Stimulated activated CD4-positive, alpha-beta T cell treated with anti-CD3 and anti-CD28 coated beads, Interleukin-2, amount 100 ng/mL, for 24 hours (primary cell): ENCODE measurements around the gene GDPGP1.
"Not testable (repeated sequence)": the region's sequence is repeated elsewhere in the genome, so short reads cannot be mapped to it uniquely, and the experiment has no call there.

Source experiments
- DNase-seq, 2 donors: peaks; one replicate each; pipeline ENCODE4 v3.0.0-alpha.2; 2020

GDPGP1 gene

GRCh38 chr15:90264671-90265070 is 30.7 kb downstream of the GDPGP1 start:
- peak; percentile 30 to 33 for DNase-seq

- DNase-seq, result peak; percentile 93 to 94
Observed at GRCh38 chr15:90265271-90266060, 31.5 kb downstream of the GDPGP1 start, which contains the start of gene NGRN. Gene NGRN, plus strand, starts transcription at chr15:90265672. Its CDS starts 41 bp downstream, at chr15:90265713.

- DNase-seq, result peak; percentile 55 to 68
Observed at GRCh38 chr15:90266061-90266431, 32.0 kb downstream of the GDPGP1 start.

GRCh38 chr15:90266485-90266884 is 32.5 kb downstream of the GDPGP1 start:
- peak; percentile 27 to 37 for DNase-seq

- no peak for DNase-seq
Observed at GRCh38 chr15:90268415-90268814, 34.4 kb downstream of the GDPGP1 start.

- no peak for DNase-seq
Observed at GRCh38 chr15:90270502-90271150, 36.6 kb downstream of the GDPGP1 start.

- DNase-seq, result no peak
Observed at GRCh38 chr15:90271459-90272166, 37.6 kb downstream of the GDPGP1 start.

- DNase-seq, result not testable (repeated sequence)
Observed at GRCh38 chr15:90278467-90278866, 44.5 kb downstream of the GDPGP1 start.

GRCh38 chr15:90280743-90281142 is 46.7 kb downstream of the GDPGP1 start:
- DNase-seq, result not testable (repeated sequence)

GRCh38 chr15:90281637-90282036 is 47.6 kb downstream of the GDPGP1 start:
- DNase-seq, result not testable (repeated sequence)

- no peak for DNase-seq
Observed at GRCh38 chr15:90286678-90287077, 52.7 kb downstream of the GDPGP1 start.

- no peak for DNase-seq
Observed at GRCh38 chr15:90287101-90287500, 53.1 kb downstream of the GDPGP1 start.

- no peak for DNase-seq
Observed at GRCh38 chr15:90287946-90288345, 53.9 kb downstream of the GDPGP1 start.

GRCh38 chr15:90291679-90292356 is 57.8 kb downstream of the GDPGP1 start:
- peak in 1 of 2 donors; percentile 18 for DNase-seq

GRCh38 chr15:90293040-90293810 is 59.2 kb downstream of the GDPGP1 start:
- peak; percentile 81 to 83 for DNase-seq

- DNase-seq, result no peak
Observed at GRCh38 chr15:90294159-90294558, 60.1 kb downstream of the GDPGP1 start.

GRCh38 chr15:90294601-90295269 is 60.7 kb downstream of the GDPGP1 start:
- no peak for DNase-seq

- no peak for DNase-seq
Observed at GRCh38 chr15:90295270-90295648, 61.2 kb downstream of the GDPGP1 start.
